Islet precursor cell (in vitro differentiated cells): Measurements from ENCODE around the gene METTL4.
A peak's percentile ranks its signal among the peaks of the same experiment; 100 is the strongest.
"Not testable (repeated sequence)": the region's sequence is repeated elsewhere in the genome, so short reads cannot be mapped to it uniquely, and the experiment has no call there.

ENCODE experiments used
- DNase-seq: peaks from one replicate; pipeline ENCODE4 v3.0.0-alpha.2; 2018

The METTL4 gene

DNA sequence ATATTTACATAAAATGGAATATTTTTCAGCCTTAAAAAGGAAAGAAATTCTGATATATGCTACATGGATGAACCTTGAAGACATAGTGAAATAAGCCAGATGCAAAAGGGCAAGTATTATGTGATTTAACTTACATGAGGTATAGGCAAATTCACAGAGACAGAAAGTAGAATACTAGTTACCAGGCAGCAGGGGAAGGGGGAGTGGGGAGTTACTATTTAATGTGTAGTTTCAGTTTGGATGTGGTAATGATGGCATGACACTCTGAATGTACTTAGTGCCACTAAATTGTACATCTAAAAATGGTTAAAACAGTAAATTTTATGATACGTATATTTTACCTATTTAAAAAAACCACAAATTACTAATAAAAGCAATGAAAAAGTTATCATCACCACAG is 12.1 kb downstream of the METTL4 start:
- DNase-seq = no peak

DNA sequence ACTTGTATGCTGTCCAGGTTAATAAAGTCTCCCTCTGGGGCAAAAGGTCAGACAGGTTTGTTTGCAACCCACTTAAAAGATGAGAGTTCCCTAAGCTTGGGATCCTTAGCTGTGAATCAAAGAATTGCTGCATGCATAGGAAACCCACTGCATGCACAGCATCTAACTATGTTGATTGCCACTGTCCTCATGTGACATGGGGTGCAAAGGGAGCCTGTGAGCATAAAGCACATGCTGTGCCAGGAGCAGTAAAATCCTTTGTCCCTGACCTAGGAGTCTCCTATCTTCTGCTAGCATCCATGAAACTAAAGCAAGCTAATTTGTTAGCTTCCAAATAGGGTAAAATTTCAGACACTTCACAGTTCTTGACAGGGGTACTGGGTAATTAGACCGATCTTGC is 13.8 kb downstream of the METTL4 start:
- DNase-seq = no peak

DNA sequence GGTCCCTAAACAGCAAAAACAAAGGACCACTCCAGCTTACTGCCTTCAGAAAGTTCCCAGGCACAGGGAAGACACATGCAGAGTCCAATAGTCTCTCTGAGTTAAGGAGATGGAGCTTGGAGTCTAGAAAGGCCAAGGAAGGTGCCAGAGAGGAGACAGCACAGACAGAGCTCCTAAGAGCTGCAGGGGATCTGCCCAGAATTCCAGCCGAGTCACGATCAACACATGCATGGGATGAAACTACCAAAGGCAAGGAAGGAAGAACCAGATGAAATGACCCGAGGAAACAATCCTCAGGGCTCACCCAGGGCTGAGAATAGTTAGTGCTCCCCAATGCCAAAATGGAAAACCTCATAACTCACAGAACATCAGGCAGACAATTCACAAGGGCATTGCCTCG is 15.4 kb downstream of the METTL4 start:
- no peak for DNase-seq

DNA sequence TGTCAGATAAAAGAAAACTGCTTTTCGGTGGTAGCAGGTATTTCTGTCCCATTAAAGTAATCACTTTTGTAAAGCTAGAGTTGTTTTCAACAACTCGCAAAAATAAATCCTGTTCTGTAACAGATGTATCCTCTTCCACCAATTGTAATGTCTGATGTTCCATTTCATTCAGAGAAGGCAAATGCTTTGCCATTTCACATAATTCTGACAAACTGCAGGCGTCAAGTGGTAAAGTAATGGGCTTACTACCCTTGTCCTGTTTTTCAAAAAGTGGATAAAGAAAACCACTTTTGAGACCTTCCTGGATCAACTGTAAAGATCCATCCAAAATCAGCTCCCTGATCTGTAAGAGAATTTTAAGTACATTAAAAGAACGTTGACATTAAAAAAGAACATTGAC is 16.6 kb downstream of the METTL4 start:
- DNase-seq = no peak

DNA sequence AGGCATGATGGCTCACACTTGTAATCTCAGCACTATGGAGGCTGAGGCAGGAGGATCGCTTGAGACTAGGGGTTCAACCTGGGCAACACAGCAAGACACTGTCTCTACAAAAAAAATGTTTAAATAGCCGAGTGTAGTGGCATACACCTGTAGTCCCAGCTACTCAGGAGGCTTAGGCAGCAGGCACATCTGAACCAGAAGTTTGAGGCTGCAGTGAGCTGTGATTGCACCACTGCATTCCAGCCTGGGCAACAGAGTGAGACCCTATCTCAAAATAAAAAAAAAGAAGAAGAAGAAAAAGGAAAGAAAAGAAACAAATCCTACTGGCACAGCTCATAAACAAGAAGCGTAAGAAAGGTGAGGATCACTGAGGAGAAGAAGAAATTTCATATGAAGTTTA is 19.9 kb downstream of the METTL4 start:
- DNase-seq = no peak

DNA sequence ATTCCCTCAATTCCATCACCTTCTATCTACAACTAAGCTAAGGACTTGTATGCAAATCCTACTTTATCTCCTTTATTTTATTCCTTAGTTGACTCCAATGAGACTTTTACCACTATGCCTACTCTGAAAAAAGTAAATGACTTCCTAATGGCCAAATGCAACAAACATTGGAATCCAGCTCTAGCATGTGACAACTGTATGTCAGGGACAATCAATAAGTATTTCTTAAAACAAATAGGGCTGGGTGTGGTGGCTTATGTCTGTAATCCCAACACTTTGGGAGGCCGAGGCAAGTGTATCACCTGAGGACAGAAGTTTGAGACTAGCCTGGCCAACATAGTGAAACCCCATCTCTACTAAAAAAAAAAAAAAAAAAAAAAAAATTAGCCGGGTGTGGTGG is 21.8 kb downstream of the METTL4 start:
- no peak for DNase-seq

DNA sequence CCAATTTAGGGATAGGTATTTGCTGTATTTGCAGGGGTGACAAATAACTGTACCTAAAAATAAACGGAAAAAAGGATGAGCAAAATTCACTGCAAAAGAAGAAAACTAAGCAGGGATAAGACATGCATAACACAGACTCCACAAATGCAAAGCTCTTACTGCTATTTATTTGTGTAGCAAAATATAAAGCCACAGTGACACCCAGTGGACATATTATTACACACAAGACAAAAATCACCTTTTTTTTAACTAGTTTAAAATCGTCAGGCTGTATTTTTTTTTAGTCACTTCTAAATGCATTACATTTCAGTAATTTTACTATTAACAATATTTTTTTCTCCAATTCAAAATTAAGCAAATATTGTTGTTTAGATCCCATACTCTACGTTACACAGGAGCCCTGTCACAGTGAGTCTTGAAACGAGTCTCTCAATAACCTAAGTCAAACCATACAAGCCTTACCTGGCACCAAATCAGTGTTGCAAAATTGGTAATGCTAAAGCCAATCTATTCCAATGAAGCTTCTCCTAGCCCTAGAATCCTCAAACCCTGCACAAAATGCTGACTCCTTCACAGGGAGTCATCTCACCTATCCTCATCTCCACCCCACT is 23.7 kb downstream of the METTL4 start:
- no peak for DNase-seq

DNA sequence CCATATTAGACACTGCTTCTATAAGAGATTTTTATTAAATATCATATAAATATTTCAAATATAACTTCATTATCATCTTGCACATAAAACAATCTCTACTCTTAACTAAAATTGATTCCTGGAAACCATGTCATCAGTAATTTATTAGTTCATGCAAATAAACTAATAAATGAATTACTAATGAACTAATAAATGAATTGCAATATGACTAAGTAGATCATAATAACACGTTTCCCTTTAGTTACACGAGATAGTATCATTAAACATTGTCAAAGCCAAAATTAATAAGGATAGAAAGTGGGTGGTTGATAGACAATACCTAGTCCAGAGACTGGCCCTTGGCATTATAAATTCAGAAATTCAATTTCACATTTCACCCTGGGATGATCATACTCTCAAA is 26.1 kb downstream of the METTL4 start:
- no peak for DNase-seq

DNA sequence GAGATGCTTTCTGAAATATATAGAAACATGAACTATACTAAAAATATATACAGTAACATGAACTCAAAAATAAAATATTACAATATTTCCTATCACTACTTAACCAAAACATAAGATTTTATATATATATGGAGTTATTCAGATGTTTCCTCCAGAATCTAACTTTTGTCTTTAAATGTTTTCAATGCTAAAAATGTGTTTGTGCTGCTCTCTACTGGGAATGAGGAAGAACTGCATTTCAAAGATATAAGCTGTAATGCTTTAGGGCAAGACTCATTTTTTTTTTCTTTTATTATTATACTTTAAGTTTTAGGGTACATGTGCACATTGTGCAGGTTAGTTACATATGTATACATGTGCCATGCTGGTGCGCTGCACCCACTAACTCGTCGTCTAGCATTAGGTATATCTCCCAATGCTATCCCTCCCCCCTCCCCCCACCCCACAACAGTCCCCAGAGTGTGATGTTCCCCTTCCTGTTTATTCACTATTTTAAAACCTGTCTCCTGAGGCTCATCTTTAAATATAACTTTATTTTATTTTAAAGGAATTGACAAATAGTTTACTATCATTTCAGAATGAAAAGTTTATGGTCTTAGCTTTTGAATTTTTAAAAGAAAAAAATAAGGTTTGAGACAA is 29.3 kb downstream of the METTL4 start:
- not testable (repeated sequence) for DNase-seq

DNA sequence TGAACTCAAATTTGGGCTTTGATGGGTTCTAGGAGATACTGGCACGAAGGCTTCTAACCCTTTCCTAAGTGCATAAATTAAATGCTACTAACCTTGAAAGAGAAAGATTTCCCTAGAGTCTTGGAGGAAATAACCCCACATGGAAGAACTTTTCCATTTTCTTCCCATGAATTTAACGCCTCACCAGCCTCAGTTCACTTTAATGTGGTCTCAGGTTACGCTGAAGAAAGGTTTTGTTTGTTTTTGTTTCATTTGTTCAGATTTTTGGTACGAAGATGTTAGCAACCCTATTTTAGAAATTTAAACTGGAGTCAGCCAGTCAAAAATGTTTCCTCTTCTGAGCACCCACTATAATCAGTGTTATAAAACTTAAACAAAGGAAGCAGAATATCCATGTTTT is 30.7 kb downstream of the METTL4 start:
- no peak for DNase-seq

DNA sequence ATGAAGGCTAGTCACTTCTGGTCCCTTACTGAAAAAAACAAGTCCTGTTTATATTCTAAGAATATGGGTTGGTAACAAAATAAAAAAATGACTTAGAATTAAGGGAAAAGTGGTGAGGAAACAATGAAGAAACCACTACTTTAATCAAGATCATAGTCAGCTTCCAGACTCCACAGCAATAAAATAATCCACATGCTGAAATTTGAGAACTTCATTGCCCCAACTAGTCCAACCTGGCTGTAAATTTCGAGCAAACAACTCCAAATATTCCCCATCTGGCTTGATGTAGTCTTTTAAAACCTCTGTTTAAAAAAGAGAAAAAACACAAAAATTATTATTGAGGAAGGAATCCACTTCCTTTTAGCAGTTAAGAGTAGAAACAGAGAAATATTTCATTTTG is 32.5 kb downstream of the METTL4 start:
- DNase-seq = no peak

DNA sequence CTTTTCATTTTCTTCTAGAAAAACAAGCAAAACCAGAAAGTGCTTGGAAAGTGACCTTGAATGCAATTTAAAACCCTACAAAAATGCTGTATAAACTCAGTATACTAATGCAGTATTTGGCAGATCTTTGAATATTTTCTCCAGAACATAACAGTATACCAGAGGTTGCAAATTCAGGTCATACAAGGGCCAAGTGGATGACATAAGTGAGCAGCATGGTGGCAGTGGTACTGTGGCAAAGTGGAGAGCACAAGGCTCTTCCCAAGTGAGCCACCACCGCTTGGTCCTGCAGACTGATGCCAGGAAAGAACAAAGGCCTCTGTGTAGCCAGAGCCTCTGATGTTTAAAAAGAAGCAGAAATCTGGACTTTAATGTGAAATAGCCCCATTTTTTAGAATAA is 33.1 kb downstream of the METTL4 start:
- no peak for DNase-seq

DNA sequence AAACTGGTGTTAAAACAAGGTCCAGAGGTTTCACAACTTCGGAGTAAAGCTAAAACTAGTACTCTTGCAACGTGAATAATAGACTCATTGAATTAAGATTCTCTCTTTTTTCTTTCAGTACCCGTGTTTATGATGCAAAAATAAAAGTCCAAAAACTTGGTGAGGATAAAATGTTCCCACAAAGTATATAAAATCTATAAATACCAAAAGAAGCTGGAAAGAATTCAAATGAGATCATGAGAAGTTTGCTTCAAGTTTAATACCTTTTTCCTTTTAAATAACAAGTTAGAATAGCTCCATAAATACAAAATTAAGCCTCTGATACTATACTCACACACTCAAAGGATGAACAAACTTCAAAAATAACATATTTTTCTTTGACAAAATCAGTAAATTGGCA is 34.0 kb downstream of the METTL4 start:
- DNase-seq = no peak

DNA sequence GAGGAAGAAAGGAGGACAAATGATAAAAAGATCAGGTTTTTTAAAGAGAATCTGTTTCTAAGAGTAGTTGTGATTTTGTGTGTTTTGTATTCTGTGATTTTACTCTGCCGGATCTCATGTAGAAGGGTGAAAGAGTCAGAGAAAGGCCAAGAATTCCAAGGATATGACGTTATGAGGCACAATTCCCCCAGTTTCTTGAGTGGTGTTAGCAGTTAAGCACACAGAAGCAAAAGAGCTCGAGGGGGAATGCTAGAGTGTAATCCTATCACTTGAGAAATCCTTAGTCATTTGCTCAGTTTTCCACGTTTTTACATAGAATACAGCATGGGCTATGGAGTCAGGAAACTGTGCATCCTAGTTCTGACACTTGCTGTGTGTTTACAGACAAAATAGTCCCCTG is 34.8 kb downstream of the METTL4 start:
- no peak for DNase-seq

DNA sequence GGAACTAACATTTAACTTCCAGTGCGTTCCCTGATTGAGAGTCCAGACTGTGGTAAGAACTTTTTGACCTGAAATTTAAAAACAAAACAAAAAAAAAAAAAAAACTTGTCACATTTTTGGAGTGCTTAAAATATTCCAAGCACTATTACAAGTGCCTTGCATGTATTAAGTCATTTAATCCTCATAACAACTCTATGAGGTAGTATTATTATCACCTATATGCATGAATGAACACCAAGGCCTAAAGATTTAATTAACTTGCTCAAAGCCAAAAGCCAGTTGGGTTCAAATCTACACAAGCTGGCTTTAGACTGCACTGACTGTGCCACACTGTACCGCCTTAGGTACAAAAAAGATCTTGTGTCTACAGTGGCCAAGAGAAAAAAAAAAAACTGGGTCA is 35.2 kb downstream of the METTL4 start:
- no peak for DNase-seq

DNA sequence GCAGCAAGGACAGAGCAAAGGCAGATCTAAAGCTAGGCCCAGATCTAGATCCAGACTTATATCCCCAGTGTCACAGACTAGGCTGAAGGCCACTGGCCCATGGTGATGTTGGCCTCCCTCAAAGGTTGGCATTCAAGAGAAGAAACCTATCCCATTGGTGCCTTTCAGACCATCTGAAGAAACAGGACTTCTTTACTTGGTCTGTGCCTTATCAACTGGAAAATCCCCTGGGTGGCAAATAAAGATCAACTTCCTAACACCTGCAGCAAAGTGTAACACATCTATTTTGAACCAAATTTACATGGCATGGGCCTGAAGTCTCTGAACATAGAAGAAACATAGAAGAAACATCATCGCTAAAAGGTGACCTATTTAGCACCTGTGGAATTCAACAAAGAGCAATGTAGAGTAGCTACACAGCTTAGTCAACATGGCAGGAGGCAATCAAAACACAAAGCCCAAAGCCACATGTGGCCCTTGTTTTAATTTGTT is 35.8 kb downstream of the METTL4 start:
- DNase-seq = no peak

DNA sequence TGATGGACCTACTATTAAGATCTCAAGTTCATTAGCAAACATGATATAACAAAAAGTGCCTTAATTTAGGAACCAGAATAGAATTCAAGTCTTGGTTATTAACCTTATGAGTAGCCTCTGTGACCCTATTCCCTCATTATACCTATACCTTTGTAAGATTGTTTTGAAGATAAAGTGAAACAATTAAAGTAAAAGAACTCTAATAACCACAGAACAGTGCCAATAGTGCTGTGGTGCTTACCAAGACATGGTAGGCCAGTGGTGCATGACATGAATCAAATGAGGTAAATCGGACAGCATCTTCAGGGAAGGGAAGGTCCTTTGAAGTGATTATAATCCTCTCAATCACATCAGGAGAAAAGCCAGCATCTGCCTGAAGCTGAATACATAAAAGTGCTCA is 36.4 kb downstream of the METTL4 start:
- DNase-seq = no peak

DNA sequence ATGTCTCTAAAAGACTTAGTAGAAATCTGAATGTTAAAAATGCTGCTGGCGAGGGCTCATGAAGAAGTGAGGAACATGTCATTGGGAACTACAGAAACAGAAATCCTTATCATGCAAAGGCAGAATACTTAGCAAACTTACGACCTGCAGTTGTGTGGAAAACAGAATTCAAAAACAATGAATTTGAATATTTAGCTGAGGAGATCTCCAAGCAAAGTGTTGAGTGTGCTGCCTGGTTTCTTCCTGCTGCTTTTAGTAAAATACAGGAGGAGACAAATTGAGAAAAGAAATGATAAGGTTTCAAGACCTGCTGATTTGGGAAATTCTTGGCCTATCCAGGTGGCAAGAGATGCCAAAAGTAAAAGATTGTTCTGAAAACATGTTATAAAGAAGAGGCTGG is 38.5 kb downstream of the METTL4 start:
- no peak for DNase-seq

DNA sequence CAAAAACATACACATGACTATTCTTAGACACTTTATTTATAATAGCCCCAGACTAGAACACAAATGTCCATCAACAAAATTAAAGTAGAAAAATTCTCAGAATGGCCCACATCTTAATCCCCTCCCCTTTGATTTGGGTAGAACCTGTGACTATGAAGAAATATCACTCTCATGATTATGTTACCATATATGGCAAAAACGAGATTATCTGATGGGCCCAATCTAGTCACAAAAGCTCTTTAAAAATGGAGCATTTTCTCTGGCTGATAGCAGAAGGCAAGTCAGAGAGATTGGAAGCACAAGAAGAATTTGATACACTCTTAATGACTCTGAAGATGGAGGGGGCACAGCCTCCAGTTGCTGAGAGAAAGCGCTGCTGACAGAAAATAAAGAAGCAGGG is 39.6 kb downstream of the METTL4 start:
- no peak for DNase-seq

DNA sequence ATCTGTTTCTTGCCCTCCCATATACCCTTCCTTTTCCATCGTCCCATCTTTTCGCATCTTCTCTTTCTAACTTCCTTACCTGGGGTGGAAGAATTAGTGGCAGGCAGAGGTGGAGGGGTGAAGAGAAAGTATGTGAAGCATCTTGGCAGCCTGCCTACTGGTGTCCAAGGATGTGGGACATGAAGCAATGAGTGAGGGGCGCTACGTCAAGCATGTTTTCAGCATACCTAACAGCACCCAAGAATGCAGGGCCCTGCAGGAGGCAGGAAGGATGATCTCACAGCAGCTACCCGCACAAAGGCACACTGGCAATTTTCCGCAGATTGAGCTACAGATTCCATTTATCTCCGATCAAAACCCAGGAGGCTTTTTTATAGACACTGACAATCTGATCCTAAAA is 42.2 kb downstream of the METTL4 start:
- peak; percentile 59 for DNase-seq

DNA sequence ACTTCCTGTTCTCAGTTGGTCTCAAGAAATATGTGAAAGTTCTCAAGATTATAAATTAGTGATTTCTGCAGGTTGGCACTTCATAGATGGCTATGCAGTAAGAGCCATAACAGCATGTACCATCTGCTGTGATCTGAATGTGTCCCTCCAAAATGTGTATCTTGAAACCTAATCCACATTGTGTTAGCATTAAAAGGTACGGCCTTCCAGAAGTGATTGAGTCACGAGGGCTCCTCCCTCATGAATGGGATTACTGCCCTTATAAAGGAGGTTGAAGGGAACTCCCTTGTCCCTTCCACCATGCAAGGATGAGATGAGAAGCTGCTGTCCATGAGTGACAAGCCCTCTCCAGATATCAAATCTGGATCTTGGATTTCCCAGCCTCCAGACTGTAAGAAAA is 45.0 kb downstream of the METTL4 start:
- DNase-seq = no peak

DNA sequence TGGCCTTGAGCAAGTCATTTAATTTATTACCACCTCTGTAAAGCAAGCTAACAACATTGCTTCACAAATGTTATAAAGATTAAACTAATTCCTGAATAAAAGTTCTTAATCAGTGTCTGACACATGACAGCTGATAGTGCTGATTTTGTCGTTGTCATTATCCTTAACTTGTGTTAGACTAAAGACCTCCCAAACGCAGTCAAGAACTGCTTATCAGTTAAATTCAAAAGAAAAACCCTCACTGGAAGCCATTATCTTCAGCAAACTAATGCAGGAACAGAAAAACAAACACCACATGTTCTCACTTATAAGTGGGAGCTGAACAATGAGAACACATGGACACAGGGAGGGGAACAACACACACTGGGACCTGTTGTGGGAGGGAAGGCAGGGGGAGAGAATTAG is 46.5 kb downstream of the METTL4 start:
- DNase-seq = not testable (repeated sequence)

DNA sequence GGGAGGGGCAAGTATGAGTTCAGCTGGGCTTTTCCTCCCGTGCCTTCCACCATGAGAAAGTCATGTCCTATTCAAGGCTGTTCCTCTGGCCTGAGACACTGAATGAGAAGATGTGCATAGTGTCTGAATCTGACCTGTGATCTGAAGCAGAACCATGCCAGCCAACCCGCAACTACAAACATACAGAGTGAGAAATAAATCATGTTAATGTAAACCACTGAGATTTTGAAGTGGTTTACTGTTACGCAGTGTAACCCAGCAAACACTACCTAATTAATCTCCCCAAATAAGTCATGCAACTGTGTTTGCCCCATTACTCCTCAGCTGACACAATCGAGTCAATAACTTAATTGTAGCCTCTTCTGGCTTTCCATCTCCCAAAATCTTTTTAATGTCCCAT is 49.2 kb downstream of the METTL4 start:
- no peak for DNase-seq

DNA sequence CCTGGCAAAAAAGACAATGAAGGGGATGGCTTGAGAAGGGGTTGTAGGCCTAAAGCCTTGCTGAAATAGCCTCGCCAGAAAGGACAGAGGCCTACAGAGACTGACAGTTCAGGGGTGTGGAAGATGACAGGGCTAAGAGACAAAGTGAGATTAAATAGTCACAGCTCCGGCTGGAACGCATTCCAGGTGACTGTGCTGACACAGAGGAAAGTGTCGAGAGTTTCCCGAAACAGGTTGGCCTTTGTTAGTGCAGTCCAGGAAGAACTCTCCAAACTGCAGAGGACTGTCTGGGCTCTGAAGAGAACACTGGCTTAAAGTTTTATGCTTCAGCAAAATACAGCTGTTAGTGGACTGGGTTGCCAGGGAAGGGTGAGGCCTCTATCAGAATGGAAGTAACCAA is 52.8 kb downstream of the METTL4 start:
- DNase-seq = peak; percentile 65
